ACC112 (cell line): ENCODE data around the gene MAP3K4.

Experiments
- H2AFZ ChIP-seq: fragments of 200-600 bp; sonication (generic); one replicate; pipeline ENCODE4 v1.6.0; 2017; ENCODE audit warnings: antibody characterized with exemption, low read length; ENCODE audit not compliant: unreplicated experiment
- H3K27ac ChIP-seq: fragments of 200-600 bp; sonication (generic); 2 replicates; pipeline ENCODE4 v1.5.1; 2014; ENCODE audit warnings: low read depth, mild to moderate bottlenecking, antibody characterized with exemption, low read length, moderate library complexity
- H3K27me3 ChIP-seq: fragments of 200-600 bp; sonication (generic); 2 replicates; pipeline ENCODE4 v1.6.1; 2014; ENCODE audit warnings: mild to moderate bottlenecking, antibody characterized with exemption, low read length, moderate library complexity, mixed read lengths; ENCODE audit not compliant: insufficient read depth
- H3K36me3 ChIP-seq: fragments of 200-600 bp; sonication (generic); 2 replicates; pipeline ENCODE4 v1.6.1; 2016; ENCODE audit warnings: mild to moderate bottlenecking, antibody characterized with exemption, low read length, moderate library complexity, mixed read lengths; ENCODE audit not compliant: insufficient read depth
- H3K4me1 ChIP-seq: fragments of 200-600 bp; sonication (generic); one replicate; pipeline ENCODE4 v1.6.1; 2016; ENCODE audit warnings: low read length, mixed read lengths; ENCODE audit not compliant: insufficient read depth, unreplicated experiment, control insufficient read depth
- H3K4me3 ChIP-seq: fragments of 200-600 bp; sonication (generic); 2 replicates; pipeline ENCODE4 v1.5.1; 2014; ENCODE audit warnings: mild to moderate bottlenecking, low read depth, low read length
- H3K79me2 ChIP-seq: fragments of 200-600 bp; sonication (generic); one replicate; pipeline ENCODE4 v1.6.0; 2016; ENCODE audit warnings: low read length; ENCODE audit not compliant: control insufficient read depth, unreplicated experiment, insufficient read depth

The MAP3K4 gene

DNA sequence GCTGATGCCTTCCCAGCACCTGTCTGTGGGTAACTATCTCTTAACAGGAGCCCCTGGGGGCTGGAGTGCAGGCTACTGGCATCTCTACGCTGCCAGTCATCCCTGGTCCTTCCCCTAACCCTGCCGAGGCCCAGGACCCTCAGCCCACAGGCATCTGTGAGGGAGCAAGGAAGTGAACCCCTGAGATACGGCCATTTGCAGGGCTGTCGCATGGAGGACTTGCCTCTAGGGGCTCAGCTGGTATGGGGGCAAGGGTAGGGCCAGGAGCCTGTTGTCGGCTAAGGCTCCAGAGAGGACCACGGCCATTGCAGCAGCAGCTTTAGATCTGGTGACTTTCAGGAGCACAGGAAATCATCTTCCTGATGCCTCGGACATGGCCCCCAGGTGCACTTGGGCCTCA lies 49.7 kb downstream of the MAP3K4 start:
- no peak overlapping the region for H2AFZ ChIP-seq
- H3K36me3 ChIP-seq = no peaks in the 10 kb centered on the region; the same call in 1 of the 2 replicates
- peaks cover 29% of the 10 kb centered on the region for H3K4me1 ChIP-seq
- H3K4me3 ChIP-seq = no peak overlapping the region
- no peaks in the 10 kb centered on the region for H3K27me3 ChIP-seq
- no peak overlapping the region for H3K27ac ChIP-seq
- H3K79me2 ChIP-seq = peaks cover 12% of the 10 kb centered on the region

- Histone ChIP-seq H3K36me3 (peaks cover 4% of the 10 kb centered on the region; the same call in 1 of the 2 replicates), H3K79me2 (peaks cover 12% of the 10 kb centered on the region), H3K4me3 (no peak overlapping the region), H3K27me3 (no peaks in the 10 kb centered on the region), H2AFZ (no peak overlapping the region), H3K27ac (no peak overlapping the region), H3K4me1 (peaks cover 19% of the 10 kb centered on the region)
Observed at GRCh38 chr6:161044335-161044734, 52.8 kb downstream of the MAP3K4 start.

DNA sequence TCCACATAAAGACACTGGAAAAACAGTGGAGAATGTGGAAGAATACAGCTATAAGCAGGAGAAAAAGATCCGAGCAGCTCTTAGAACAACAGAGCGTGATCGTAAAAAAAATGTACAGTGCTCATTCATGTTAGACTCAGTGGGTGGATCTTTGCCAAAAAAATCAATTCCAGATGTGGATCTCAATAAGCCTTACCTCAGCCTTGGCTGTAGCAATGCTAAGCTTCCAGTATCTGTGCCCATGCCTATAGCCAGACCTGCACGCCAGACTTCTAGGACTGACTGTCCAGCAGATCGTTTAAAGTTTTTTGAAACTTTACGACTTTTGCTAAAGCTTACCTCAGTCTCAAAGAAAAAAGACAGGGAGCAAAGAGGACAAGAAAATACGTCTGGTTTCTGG lies 57.1 kb downstream of the MAP3K4 start:
- Histone ChIP-seq H2AFZ (no peak overlapping the region), H3K27me3 (no peaks in the 10 kb centered on the region), H3K79me2 (peaks cover 5% of the 10 kb centered on the region), H3K27ac (no peak overlapping the region), H3K4me1 (peaks cover 18% of the 10 kb centered on the region), H3K4me3 (no peak overlapping the region), H3K36me3 (peaks cover 4% of the 10 kb centered on the region; the same call in 1 of the 2 replicates)

- peaks cover 9% of the 10 kb centered on the region for H3K4me1 ChIP-seq
- no peak overlapping the region for H2AFZ ChIP-seq
- H3K79me2 ChIP-seq = no peaks in the 10 kb centered on the region
- H3K4me3 ChIP-seq = no peak overlapping the region
- H3K27me3 ChIP-seq = no peaks in the 10 kb centered on the region
- no peak overlapping the region for H3K27ac ChIP-seq
- peaks cover 4% of the 10 kb centered on the region; the same call in 1 of the 2 replicates for H3K36me3 ChIP-seq
Observed at GRCh38 chr6:161050134-161050765, 58.7 kb downstream of the MAP3K4 start.

- peaks cover 4% of the 10 kb centered on the region; the same call in 1 of the 2 replicates for H3K36me3 ChIP-seq
- no peak overlapping the region for H3K27ac ChIP-seq
- H3K4me1 ChIP-seq = peaks cover 5% of the 10 kb centered on the region
- H3K27me3 ChIP-seq = no peaks in the 10 kb centered on the region
- no peak overlapping the region for H2AFZ ChIP-seq
- no peak overlapping the region for H3K4me3 ChIP-seq
- no peaks in the 10 kb centered on the region for H3K79me2 ChIP-seq
Observed at GRCh38 chr6:161053103-161053502, 61.5 kb downstream of the MAP3K4 start.

GRCh38 chr6:161054876-161055275 lies 63.3 kb downstream of the MAP3K4 start:
- Histone ChIP-seq H3K36me3 (no peaks in the 10 kb centered on the region), H3K27ac (no peak overlapping the region), H3K4me1 (peaks cover 3% of the 10 kb centered on the region), H2AFZ (no peak overlapping the region), H3K79me2 (no peaks in the 10 kb centered on the region), H3K4me3 (no peak overlapping the region), H3K27me3 (no peaks in the 10 kb centered on the region)

DNA sequence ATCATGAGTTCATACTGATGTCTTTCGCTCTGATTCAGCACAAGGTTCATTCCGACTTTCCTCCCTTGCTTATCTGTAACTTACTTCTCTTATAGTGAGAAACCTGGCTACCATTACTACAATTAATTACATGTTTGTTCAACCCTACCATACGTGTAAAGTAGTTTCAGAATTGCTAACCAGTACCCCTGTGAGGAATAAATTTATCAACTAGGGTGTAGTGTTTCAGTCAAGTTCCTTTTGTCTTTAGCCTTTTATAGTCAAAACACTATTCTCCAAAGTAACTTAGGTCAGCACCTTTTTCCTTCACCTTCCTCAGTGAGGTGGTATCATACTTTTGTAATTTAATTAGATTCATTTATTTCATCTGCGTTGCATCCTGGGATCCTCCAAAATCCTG lies 64.9 kb downstream of the MAP3K4 start:
- H3K27me3 ChIP-seq = no peaks in the 10 kb centered on the region
- H3K4me1 ChIP-seq = peaks cover 3% of the 10 kb centered on the region
- peaks cover under 1% of the 10 kb centered on the region for H3K79me2 ChIP-seq
- H2AFZ ChIP-seq = no peak overlapping the region
- H3K36me3 ChIP-seq = no peaks in the 10 kb centered on the region
- H3K4me3 ChIP-seq = no peak overlapping the region
- H3K27ac ChIP-seq = no peak overlapping the region

- no peaks in the 10 kb centered on the region for H3K27me3 ChIP-seq
- no peak overlapping the region for H3K4me3 ChIP-seq
- H3K36me3 ChIP-seq = no peaks in the 10 kb centered on the region
- no peak overlapping the region for H3K27ac ChIP-seq
- peaks cover 2% of the 10 kb centered on the region for H3K79me2 ChIP-seq
- H3K4me1 ChIP-seq = peaks cover 3% of the 10 kb centered on the region
- no peak overlapping the region for H2AFZ ChIP-seq
Observed at GRCh38 chr6:161057103-161058091, 65.8 kb downstream of the MAP3K4 start.

GRCh38 chr6:161058741-161059140 lies 67.2 kb downstream of the MAP3K4 start:
- Histone ChIP-seq H3K4me3 (no peak overlapping the region), H3K79me2 (peaks cover 2% of the 10 kb centered on the region), H2AFZ (no peak overlapping the region), H3K4me1 (peaks cover 3% of the 10 kb centered on the region), H3K27ac (no peak overlapping the region), H3K36me3 (no peaks in the 10 kb centered on the region), H3K27me3 (no peaks in the 10 kb centered on the region)

GRCh38 chr6:161061576-161061975 lies 70.0 kb downstream of the MAP3K4 start:
- Histone ChIP-seq H3K79me2 (peaks cover 2% of the 10 kb centered on the region), H3K36me3 (no peaks in the 10 kb centered on the region), H2AFZ (no peak overlapping the region), H3K4me3 (no peak overlapping the region), H3K27me3 (no peaks in the 10 kb centered on the region), H3K4me1 (peaks cover 3% of the 10 kb centered on the region), H3K27ac (no peak overlapping the region)
